ENCODE results near the gene NTNG1. TPM values are rescaled to one million over a fixed set of nuclear protein-coding genes. Genes with fewer than 3 reads are reported as not detected.
"Not testable (repeated sequence)": the region's sequence is repeated elsewhere in the genome, so short reads cannot be mapped to it uniquely, and the experiment has no call there.

NTNG1 gene
- total and polyA plus RNA-seq, 3 donors from 2014 or later: 1.8 to 2.3 (median 2.2) TPM

GRCh38 chr1:107229711-107230110, 88.9 kb downstream of the NTNG1 start:
- 45 to 55% methylated on average over 2 of the region's 2 CpGs for WGBS, 2 donors
- Histone ChIP-seq H3K4me3 (no peak overlapping the region), H3K9me3 (no peaks in the 10 kb centered on the region), H3K27ac (no peak overlapping the region), H3K4me1 (no peaks in the 10 kb centered on the region), H3K27me3 (no peaks in the 10 kb centered on the region), H3K36me3 (ENCODE audit: low read depth, missing control alignments) (no peaks in the 10 kb centered on the region)
- DNase-seq: no peak
- TF ChIP-seq POLR2A (IDR thresholded peaks at IDR 0.05) (no peak), CTCF (IDR thresholded peaks at IDR 0.05) (no peak)
- intact Hi-C loops (cut with DNase I; ENCODE audit: low total_unique reads): no loop called here

GRCh38 chr1:107230121-107230520, 89.3 kb downstream of the NTNG1 start:
- TF ChIP-seq POLR2A (IDR thresholded peaks at IDR 0.05) (no peak), CTCF (IDR thresholded peaks at IDR 0.05) (no peak)
- no peaks in the 10 kb centered on the region for H3K36me3 ChIP-seq (ENCODE audit: low read depth, missing control alignments)
- WGBS, 2 donors: 82 to 88% methylated on average over 2 of the region's 2 CpGs
- H3K9me3 ChIP-seq: no peaks in the 10 kb centered on the region
- no peak overlapping the region for H3K4me3 ChIP-seq
- no peak overlapping the region for H3K27ac ChIP-seq
- no peaks in the 10 kb centered on the region for H3K4me1 ChIP-seq
- DNase-seq: no peak
- intact Hi-C loops (cut with DNase I; ENCODE audit: low total_unique reads): no loop called here
- no peaks in the 10 kb centered on the region for H3K27me3 ChIP-seq

- H3K27ac ChIP-seq: no peak overlapping the region
- no peak for DNase-seq
- intact Hi-C loops (cut with DNase I; ENCODE audit: low total_unique reads): no loop called here
- no peaks in the 10 kb centered on the region for H3K9me3 ChIP-seq
- WGBS, 2 donors: 92 to 96% methylated on average over 2 of the region's 2 CpGs
- H3K4me3 ChIP-seq: no peak overlapping the region
- H3K27me3 ChIP-seq: no peaks in the 10 kb centered on the region
- no peaks in the 10 kb centered on the region for H3K36me3 ChIP-seq (ENCODE audit: low read depth, missing control alignments)
- no peak for TF ChIP-seq POLR2A (IDR thresholded peaks at IDR 0.05)
- TF ChIP-seq CTCF (IDR thresholded peaks at IDR 0.05): no peak
- H3K4me1 ChIP-seq: no peaks in the 10 kb centered on the region
Observed at GRCh38 chr1:107231291-107231690, 90.5 kb downstream of the NTNG1 start.

GRCh38 chr1:107232426-107232825, 91.6 kb downstream of the NTNG1 start:
- H3K4me1 ChIP-seq: no peaks in the 10 kb centered on the region
- no peak overlapping the region for H3K27ac ChIP-seq
- intact Hi-C loops (cut with DNase I; ENCODE audit: low total_unique reads): no loop called here
- no peak overlapping the region for H3K4me3 ChIP-seq
- WGBS, 2 donors: 75 to 82% methylated on average over 2 of the region's 2 CpGs
- H3K36me3 ChIP-seq (ENCODE audit: low read depth, missing control alignments): no peaks in the 10 kb centered on the region
- no peaks in the 10 kb centered on the region for H3K9me3 ChIP-seq
- DNase-seq: no peak
- no peaks in the 10 kb centered on the region for H3K27me3 ChIP-seq
- TF ChIP-seq POLR2A (IDR thresholded peaks at IDR 0.05): no peak
- no peak for TF ChIP-seq CTCF (IDR thresholded peaks at IDR 0.05)

GRCh38 chr1:107236760-107237159, 95.9 kb downstream of the NTNG1 start:
- H3K36me3 ChIP-seq (ENCODE audit: low read depth, missing control alignments); DNase-seq; intact Hi-C loops (cut with DNase I; ENCODE audit: low total_unique reads); H3K4me1 ChIP-seq; H3K4me3 ChIP-seq; H3K27me3 ChIP-seq; H3K27ac ChIP-seq; H3K9me3 ChIP-seq: not testable (repeated sequence)
- WGBS, 2 donors: 97% methylated on average over 3 of the region's 3 CpGs
